NCI-H748 (cell line): ENCODE measurements around the gene PMEPA1.
"Not testable (repeated sequence)": the region's sequence is repeated elsewhere in the genome, so short reads cannot be mapped to it uniquely, and the experiment has no call there.

Source experiments
- DNase-seq: peaks from one replicate; lab custom pipeline; 2025; ENCODE audit not compliant: unreplicated experiment; lab: John Stamatoyannopoulos, UW

Gene PMEPA1

GRCh38 chr20:57653546-57653900 lies 56.3 kb downstream of the PMEPA1 start:
- no peak for DNase-seq

- no peak for DNase-seq
Measured at GRCh38 chr20:57652606-57653545, 56.9 kb downstream of the PMEPA1 start.

- no peak for DNase-seq
Measured at GRCh38 chr20:57651881-57652605, 57.8 kb downstream of the PMEPA1 start.

GRCh38 chr20:57650756-57651483 lies 58.9 kb downstream of the PMEPA1 start:
- DNase-seq = peak; percentile 88

GRCh38 chr20:57650266-57650665 lies 59.5 kb downstream of the PMEPA1 start:
- DNase-seq = peak; percentile 88

GRCh38 chr20:57649617-57650015 lies 60.2 kb downstream of the PMEPA1 start:
- DNase-seq = no peak

GRCh38 chr20:57648878-57649616 lies 60.8 kb downstream of the PMEPA1 start:
- no peak for DNase-seq

- no peak for DNase-seq
Measured at GRCh38 chr20:57647933-57648785, 61.7 kb downstream of the PMEPA1 start.

GRCh38 chr20:57647006-57647932 lies 62.5 kb downstream of the PMEPA1 start:
- no peak for DNase-seq

- no peak for DNase-seq
Measured at GRCh38 chr20:57638895-57639236, 70.9 kb downstream of the PMEPA1 start.

GRCh38 chr20:57638173-57638894 lies 71.5 kb downstream of the PMEPA1 start:
- DNase-seq = no peak

- no peak for DNase-seq
Measured at GRCh38 chr20:57633945-57634491, 75.8 kb downstream of the PMEPA1 start.

GRCh38 chr20:57632286-57632685 lies 77.5 kb downstream of the PMEPA1 start:
- DNase-seq = no peak

GRCh38 chr20:57630061-57630460 lies 79.8 kb downstream of the PMEPA1 start:
- DNase-seq = no peak

GRCh38 chr20:57629491-57629901 lies 80.3 kb downstream of the PMEPA1 start:
- DNase-seq = not testable (repeated sequence)

GRCh38 chr20:57628962-57629308 lies 80.9 kb downstream of the PMEPA1 start:
- not testable (repeated sequence) for DNase-seq

- no peak for DNase-seq
Measured at GRCh38 chr20:57628047-57628961, 81.5 kb downstream of the PMEPA1 start.
